ENCODE data around the gene C2CD3. TPM values are rescaled to one million over a fixed set of nuclear protein-coding genes. Genes with fewer than 3 reads are reported as not detected.
"Not testable (repeated sequence)": the region's sequence is repeated elsewhere in the genome, so short reads cannot be mapped to it uniquely, and the experiment has no call there.

Gene C2CD3
- polyA plus RNA-seq, 4 donors, result 3.8 to 11.0 (median 7.3) TPM

- H3K27me3 ChIP-seq (ENCODE audit: control insufficient read depth in 3 of 3, insufficient read depth in 3 of 3, low read length in 3 of 3), result no peaks in the 10 kb centered on the region
- DNase-seq (no peak), FAIRE-seq (no peak)
- no peak overlapping the region for H3K27ac ChIP-seq (ENCODE audit: low read depth in 1 of 3, low read length in 2 of 3)
- H3K4me1 ChIP-seq (ENCODE audit: control insufficient read depth in 3 of 3, insufficient read depth in 2 of 3, low read depth in 1 of 3, low read length in 2 of 3), result no peaks in the 10 kb centered on the region
- H3K36me3 ChIP-seq (ENCODE audit: control insufficient read depth in 3 of 3, insufficient read depth in 2 of 3, low read depth in 1 of 3, low read length in 3 of 3), result peaks cover 0 to 7% (median 0%) of the 10 kb centered on the region in 3 donors
- no peaks in the 10 kb centered on the region for H3K9me3 ChIP-seq (ENCODE audit: control insufficient read depth in 2 of 2, insufficient read depth in 1 of 2, low read depth in 1 of 2, low read length in 1 of 2)
- no peak overlapping the region for H3K4me3 ChIP-seq (ENCODE audit: low read depth in 1 of 3, low read length in 3 of 3)
Observed at GRCh38 chr11:74153224-74153623, 17.6 kb downstream of the C2CD3 start.

- no peak overlapping the region for H3K27ac ChIP-seq (ENCODE audit: low read depth in 1 of 3, low read length in 2 of 3)
- H3K9me3 ChIP-seq (ENCODE audit: control insufficient read depth in 2 of 2, insufficient read depth in 1 of 2, low read depth in 1 of 2, low read length in 1 of 2), result no peaks in the 10 kb centered on the region
- no peaks in the 10 kb centered on the region for H3K4me1 ChIP-seq (ENCODE audit: control insufficient read depth in 3 of 3, insufficient read depth in 2 of 3, low read depth in 1 of 3, low read length in 2 of 3)
- no peak for FAIRE-seq
- H3K4me3 ChIP-seq (ENCODE audit: low read depth in 1 of 3, low read length in 3 of 3), result no peak overlapping the region
- 94 to 96% (median 95%) methylated on average over 5 of the region's 5 CpGs for WGBS, 3 donors
- no peaks in the 10 kb centered on the region for H3K27me3 ChIP-seq (ENCODE audit: control insufficient read depth in 3 of 3, insufficient read depth in 3 of 3, low read length in 3 of 3)
- DNase-seq, result no peak
- H3K36me3 ChIP-seq (ENCODE audit: control insufficient read depth in 3 of 3, insufficient read depth in 2 of 3, low read depth in 1 of 3, low read length in 3 of 3), result peaks cover 0 to 6% (median 0%) of the 10 kb centered on the region in 3 donors
Observed at GRCh38 chr11:74147199-74147929, 23.4 kb downstream of the C2CD3 start.

GRCh38 chr11:74144592-74144991 lies 26.2 kb downstream of the C2CD3 start:
- H3K27me3 ChIP-seq (ENCODE audit: control insufficient read depth in 3 of 3, insufficient read depth in 3 of 3, low read length in 3 of 3), result no peaks in the 10 kb centered on the region
- DNase-seq, result no peak
- H3K36me3 ChIP-seq (ENCODE audit: control insufficient read depth in 3 of 3, insufficient read depth in 2 of 3, low read depth in 1 of 3, low read length in 3 of 3), result peaks cover 0 to 2% (median 0%) of the 10 kb centered on the region in 3 donors
- no peaks in the 10 kb centered on the region for H3K9me3 ChIP-seq (ENCODE audit: control insufficient read depth in 2 of 2, insufficient read depth in 1 of 2, low read depth in 1 of 2, low read length in 1 of 2)
- no peaks in the 10 kb centered on the region for H3K4me1 ChIP-seq (ENCODE audit: control insufficient read depth in 3 of 3, insufficient read depth in 2 of 3, low read depth in 1 of 3, low read length in 2 of 3)
- H3K4me3 ChIP-seq (ENCODE audit: low read depth in 1 of 3, low read length in 3 of 3), result no peak overlapping the region
- no peak overlapping the region for H3K27ac ChIP-seq (ENCODE audit: low read depth in 1 of 3, low read length in 2 of 3)
- no peak for FAIRE-seq
- WGBS, 3 donors, result 97 to 99% (median 98%) methylated on average over 4 of the region's 4 CpGs

- H3K27me3 ChIP-seq (ENCODE audit: control insufficient read depth in 3 of 3, insufficient read depth in 3 of 3, low read length in 3 of 3), result no peaks in the 10 kb centered on the region
- no peaks in the 10 kb centered on the region for H3K4me1 ChIP-seq (ENCODE audit: control insufficient read depth in 3 of 3, insufficient read depth in 2 of 3, low read depth in 1 of 3, low read length in 2 of 3)
- H3K27ac ChIP-seq (ENCODE audit: low read depth in 1 of 3, low read length in 2 of 3), result no peak overlapping the region
- H3K9me3 ChIP-seq (ENCODE audit: control insufficient read depth in 2 of 2, insufficient read depth in 1 of 2, low read depth in 1 of 2, low read length in 1 of 2), result no peaks in the 10 kb centered on the region
- FAIRE-seq, result no peak
- peaks cover 0 to 3% (median 2%) of the 10 kb centered on the region in 3 donors for H3K36me3 ChIP-seq (ENCODE audit: control insufficient read depth in 3 of 3, insufficient read depth in 2 of 3, low read depth in 1 of 3, low read length in 3 of 3)
- 88 to 97% (median 93%) methylated on average over 3 of the region's 3 CpGs for WGBS, 3 donors
- no peak for DNase-seq
- H3K4me3 ChIP-seq (ENCODE audit: low read depth in 1 of 3, low read length in 3 of 3), result no peak overlapping the region
Observed at GRCh38 chr11:74142624-74143023, 28.2 kb downstream of the C2CD3 start.

GRCh38 chr11:74141908-74142307 lies 28.9 kb downstream of the C2CD3 start:
- DNase-seq, result no peak
- no peak for FAIRE-seq
- no peak overlapping the region for H3K27ac ChIP-seq (ENCODE audit: low read depth in 1 of 3, low read length in 2 of 3)

GRCh38 chr11:74141241-74141695 lies 29.5 kb downstream of the C2CD3 start:
- H3K27ac ChIP-seq (ENCODE audit: low read depth in 1 of 3, low read length in 2 of 3), result no peak overlapping the region
- no peaks in the 10 kb centered on the region for H3K27me3 ChIP-seq (ENCODE audit: control insufficient read depth in 3 of 3, insufficient read depth in 3 of 3, low read length in 3 of 3)
- FAIRE-seq (no peak), DNase-seq (peak in 1 of 2 donors; percentile 32)
- no peak overlapping the region for H3K4me3 ChIP-seq (ENCODE audit: low read depth in 1 of 3, low read length in 3 of 3)
- H3K36me3 ChIP-seq (ENCODE audit: control insufficient read depth in 3 of 3, insufficient read depth in 2 of 3, low read depth in 1 of 3, low read length in 3 of 3), result peaks cover 0 to 3% (median 3%) of the 10 kb centered on the region in 3 donors
- WGBS, 3 donors, result 76 to 92% (median 91%) methylated on average over 2 of the region's 2 CpGs
- H3K9me3 ChIP-seq (ENCODE audit: control insufficient read depth in 2 of 2, insufficient read depth in 1 of 2, low read depth in 1 of 2, low read length in 1 of 2), result no peaks in the 10 kb centered on the region
- H3K4me1 ChIP-seq (ENCODE audit: control insufficient read depth in 3 of 3, insufficient read depth in 2 of 3, low read depth in 1 of 3, low read length in 2 of 3), result no peaks in the 10 kb centered on the region

More at GRCh38 chr11:74141908-74142307, 28.9 kb downstream of the C2CD3 start:
- Histone ChIP-seq H3K4me1 (ENCODE audit: control insufficient read depth in 3 of 3, insufficient read depth in 2 of 3, low read depth in 1 of 3, low read length in 2 of 3) (no peaks in the 10 kb centered on the region), H3K9me3 (ENCODE audit: control insufficient read depth in 2 of 2, insufficient read depth in 1 of 2, low read depth in 1 of 2, low read length in 1 of 2) (no peaks in the 10 kb centered on the region), H3K4me3 (ENCODE audit: low read depth in 1 of 3, low read length in 3 of 3) (no peak overlapping the region), H3K36me3 (ENCODE audit: control insufficient read depth in 3 of 3, insufficient read depth in 2 of 3, low read depth in 1 of 3, low read length in 3 of 3) (peaks cover 0 to 3% (median 0%) of the 10 kb centered on the region in 3 donors), H3K27me3 (ENCODE audit: control insufficient read depth in 3 of 3, insufficient read depth in 3 of 3, low read length in 3 of 3) (no peaks in the 10 kb centered on the region)
- 81 to 89% (median 86%) methylated on average over 3 of the region's 3 CpGs for WGBS, 3 donors

- WGBS, 3 donors, result 93 to 98% (median 95%) methylated on average over 1 of the region's 1 CpG
- DNase-seq; H3K36me3 ChIP-seq (ENCODE audit: control insufficient read depth in 3 of 3, insufficient read depth in 2 of 3, low read depth in 1 of 3, low read length in 3 of 3); H3K27ac ChIP-seq (ENCODE audit: low read depth in 1 of 3, low read length in 2 of 3); H3K27me3 ChIP-seq (ENCODE audit: control insufficient read depth in 3 of 3, insufficient read depth in 3 of 3, low read length in 3 of 3); FAIRE-seq; H3K4me3 ChIP-seq (ENCODE audit: low read depth in 1 of 3, low read length in 3 of 3); H3K9me3 ChIP-seq (ENCODE audit: control insufficient read depth in 2 of 2, insufficient read depth in 1 of 2, low read depth in 1 of 2, low read length in 1 of 2); H3K4me1 ChIP-seq (ENCODE audit: control insufficient read depth in 3 of 3, insufficient read depth in 2 of 3, low read depth in 1 of 3, low read length in 2 of 3): not testable (repeated sequence)
Observed at GRCh38 chr11:74139919-74140431, 30.8 kb downstream of the C2CD3 start.

- Histone ChIP-seq H3K27ac (ENCODE audit: low read depth in 1 of 3, low read length in 2 of 3) (no peak overlapping the region), H3K27me3 (ENCODE audit: control insufficient read depth in 3 of 3, insufficient read depth in 3 of 3, low read length in 3 of 3) (no peaks in the 10 kb centered on the region), H3K36me3 (ENCODE audit: control insufficient read depth in 3 of 3, insufficient read depth in 2 of 3, low read depth in 1 of 3, low read length in 3 of 3) (peaks cover 0 to 3% (median 3%) of the 10 kb centered on the region in 3 donors), H3K4me3 (ENCODE audit: low read depth in 1 of 3, low read length in 3 of 3) (no peak overlapping the region), H3K4me1 (ENCODE audit: control insufficient read depth in 3 of 3, insufficient read depth in 2 of 3, low read depth in 1 of 3, low read length in 2 of 3) (no peaks in the 10 kb centered on the region), H3K9me3 (ENCODE audit: control insufficient read depth in 2 of 2, insufficient read depth in 1 of 2, low read depth in 1 of 2, low read length in 1 of 2) (no peaks in the 10 kb centered on the region)
- 87 to 91% (median 89%) methylated on average over 6 of the region's 6 CpGs for WGBS, 3 donors
- DNase-seq (peak in 1 of 2 donors; percentile 28), FAIRE-seq (no peak)
Observed at GRCh38 chr11:74139151-74139918, 31.5 kb downstream of the C2CD3 start.

Measured in small intestine (tissue), 7 donors.